HG02588 (cell line): Measurements from ENCODE around the gene DYNAP.

Source experiments
- ATAC-seq: cut with Tn5 transposase; IDR thresholded peaks from one replicate; pipeline ENCODE4 v1.9.1; 2021; ENCODE audit warnings: mild to moderate bottlenecking, moderate library complexity; ENCODE audit not compliant: unreplicated experiment

DYNAP gene

DNA sequence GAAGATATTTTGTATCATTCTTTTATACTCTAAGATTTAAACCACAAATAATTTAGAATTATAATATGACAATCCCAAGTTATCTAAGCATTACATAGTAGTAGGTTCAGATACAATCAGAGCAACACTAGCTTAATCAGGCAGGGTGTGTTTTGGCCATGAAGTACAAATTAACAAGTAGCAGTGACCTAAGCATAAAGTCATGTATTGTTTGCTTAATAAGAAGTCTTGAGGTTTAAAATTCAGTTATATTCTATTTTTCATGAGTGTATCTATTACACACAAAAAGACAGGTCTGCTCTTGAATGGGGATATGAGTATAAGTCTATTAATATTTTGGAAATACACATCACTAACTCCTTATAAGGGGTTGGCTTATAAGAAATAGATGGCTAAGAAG, 39.9 kb downstream of the DYNAP start:
- no peak for ATAC-seq

GRCh38 chr18:54636217-54636616, 45.2 kb downstream of the DYNAP start:
- no peak for ATAC-seq

DNA sequence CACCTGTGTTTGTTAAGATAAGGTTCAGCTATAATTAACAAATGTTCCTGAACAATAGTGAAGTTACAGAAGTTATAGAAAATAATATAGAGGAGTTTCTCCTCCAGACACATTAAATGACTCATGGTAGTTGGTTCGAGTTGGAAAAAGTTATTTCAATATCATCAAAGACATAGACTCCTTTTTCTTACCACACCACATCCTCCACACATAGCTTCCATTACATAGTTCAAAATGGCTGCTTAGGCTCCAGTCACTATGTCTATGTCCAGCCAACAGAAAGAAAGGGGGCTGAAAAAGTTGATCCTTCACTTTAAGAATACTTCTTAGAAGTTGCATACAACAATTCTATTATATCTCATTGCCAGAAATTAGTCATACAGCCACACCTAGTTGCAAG, 50.7 kb downstream of the DYNAP start:
- no peak for ATAC-seq

- no peak for ATAC-seq
Observed at GRCh38 chr18:54647176-54647575, 56.1 kb downstream of the DYNAP start.
